Pancreas (tissue), 10 donors: Measurements from ENCODE around the gene CDH4. TPM values are rescaled to one million over a fixed set of nuclear protein-coding genes. Genes with fewer than 3 reads are reported as not detected.

Source experiments
- ATAC-seq, 4 donors: fragments of 200-7000 bp; cut with Tn5 transposase; one replicate each; pipeline versions ENCODE4 v1.8.0 to v1.9.1; 2020; ENCODE audit warnings: mild to moderate bottlenecking in 4 of 4, moderate library complexity in 4 of 4
- DNase-seq, 6 donors: peaks; one replicate each; pipeline ENCODE4 v3.0.0-alpha.2; 2020
- FAIRE-seq: peaks from 2 replicates; lab custom pipeline; 2012; peaks lifted over from hg19 to GRCh38; lab: Jason Lieb, UNC
- H3K27ac ChIP-seq, 4 donors: fragments of 200-600 bp; sonication (generic); 1 replicate in 3 of 4; 2 replicates in 1 of 4; pipeline versions ENCODE4 v1.5.0 to v1.8.0; 2020
- H3K27me3 ChIP-seq, 4 donors: fragments of 200-600 bp; one replicate each; pipeline ENCODE4 v1.8.0; 2021
- H3K36me3 ChIP-seq, 3 donors: fragments of 200-600 bp; sonication (generic) in 1 of 3; one replicate each; pipeline versions ENCODE4 v1.5.0 to v1.8.0; 2020 to 2021
- H3K4me1 ChIP-seq, 3 donors: fragments of 200-600 bp; one replicate each; pipeline ENCODE4 v1.8.0; 2021
- H3K4me3 ChIP-seq, 4 donors: fragments of 200-600 bp; sonication (generic) in 2 of 4; one replicate each; pipeline versions ENCODE4 v1.5.0 to v1.8.0; 2020 to 2021
- H3K9me3 ChIP-seq, 4 donors: fragments of 200-600 bp; one replicate each; pipeline ENCODE4 v1.8.0; 2021
- WGBS, 2 donors: extraction: QIAGEN DNeasy Blood & Tissue Kit; methylation state at CpG; one replicate each; pipeline ENCODE4 v1.1.7; 2013; 5-methylcytosine and 5-hydroxymethylcytosine counted together
- intact Hi-C, 3 donors: fragments of 100-400 bp; cut with DNase I; formaldehyde crosslinking; loops; one replicate each; pipeline versions ENCODE4 v1.11.1 to v1.14.2; 2022
- polyA plus RNA-seq, 2 donors: library from polyadenylated mRNA; stranded (reverse); fragments of 200-250 nt; gene quantifications; one replicate each; pipeline ENCODE4 v1.2.3, GENCODE V29; 2013
- total RNA-seq, 6 donors: library from RNA; stranded (reverse); fragmentation: NEBNext Ultra II Directional in 4 of 6; extraction: Animal tissue kit (Norgen Biotek cat#: 25700) in 4 of 6; gene quantifications; one replicate each; pipeline versions ENCODE4 v1.2.1 to v1.2.4, GENCODE V29; 2021 to 2023
- TF ChIP-seq, protein P1 (sequence below), 4 donors: fragments of 200-600 bp; sonication (generic) in 3 of 4; IDR thresholded peaks; one replicate each; pipeline versions ENCODE4 v1.5.0 to v1.8.0; 2021; ENCODE audit warnings: antibody characterized with exemption in 4 of 4
- donor health status: healthy with polysubstance abuse.
- donor health status: DM: no; HTN: no; CAD: no; lungs with moderate emphysema.
- donor health status: DM: no; HTN: no; CAD: no.
- donor health status: control.
- donor health status: control.
- donor health status: Bipolar disorder and iron deficiency.
- donor health status: DM: yes; HTN: yes; CAD: no.
- donor health status: DM: no; HTN: no; CAD: no.
- donor health status: DM: no; HTN: no; CAD: no.
- donor health status: DM: yes; HTN: yes; CAD: no.

CDH4 gene
- total and polyA plus RNA-seq, 8 donors: 0.04 to 1.4 (median 0.27) TPM

DNA sequence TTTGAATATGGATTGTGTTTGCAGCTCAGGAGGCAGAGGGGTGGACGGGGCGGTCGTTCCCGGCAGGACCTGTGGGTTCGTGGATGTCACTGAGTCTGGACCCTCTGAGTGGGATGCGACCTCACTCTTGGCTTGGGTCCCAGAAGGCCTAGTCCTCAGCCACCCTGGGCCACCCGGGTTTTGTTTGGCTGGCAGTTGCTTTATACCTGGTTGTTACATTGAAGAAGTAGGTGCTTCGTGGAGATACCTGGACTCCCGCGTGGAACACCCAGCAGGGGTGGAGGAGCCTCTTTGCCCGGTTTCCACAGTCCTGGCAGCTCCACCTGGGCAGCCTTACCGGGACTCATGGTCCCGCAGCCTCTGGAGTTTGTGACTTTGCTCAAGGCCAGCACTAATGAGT is 408.5 kb downstream of the CDH4 start:
- Histone ChIP-seq H3K4me1 (no peaks in the 10 kb centered on the region), H3K27me3 (no peaks in the 10 kb centered on the region), H3K9me3 (no peaks in the 10 kb centered on the region), H3K36me3 (no peaks in the 10 kb centered on the region), H3K27ac (no peak overlapping the region), H3K4me3 (no peak overlapping the region)
- TF ChIP-seq, protein P1, sequence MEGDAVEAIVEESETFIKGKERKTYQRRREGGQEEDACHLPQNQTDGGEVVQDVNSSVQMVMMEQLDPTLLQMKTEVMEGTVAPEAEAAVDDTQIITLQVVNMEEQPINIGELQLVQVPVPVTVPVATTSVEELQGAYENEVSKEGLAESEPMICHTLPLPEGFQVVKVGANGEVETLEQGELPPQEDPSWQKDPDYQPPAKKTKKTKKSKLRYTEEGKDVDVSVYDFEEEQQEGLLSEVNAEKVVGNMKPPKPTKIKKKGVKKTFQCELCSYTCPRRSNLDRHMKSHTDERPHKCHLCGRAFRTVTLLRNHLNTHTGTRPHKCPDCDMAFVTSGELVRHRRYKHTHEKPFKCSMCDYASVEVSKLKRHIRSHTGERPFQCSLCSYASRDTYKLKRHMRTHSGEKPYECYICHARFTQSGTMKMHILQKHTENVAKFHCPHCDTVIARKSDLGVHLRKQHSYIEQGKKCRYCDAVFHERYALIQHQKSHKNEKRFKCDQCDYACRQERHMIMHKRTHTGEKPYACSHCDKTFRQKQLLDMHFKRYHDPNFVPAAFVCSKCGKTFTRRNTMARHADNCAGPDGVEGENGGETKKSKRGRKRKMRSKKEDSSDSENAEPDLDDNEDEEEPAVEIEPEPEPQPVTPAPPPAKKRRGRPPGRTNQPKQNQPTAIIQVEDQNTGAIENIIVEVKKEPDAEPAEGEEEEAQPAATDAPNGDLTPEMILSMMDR (IDR thresholded peaks at IDR 0.05): no peak
- intact Hi-C loops: no loop called here
- FAIRE-seq (no peak), ATAC-seq (no peak), DNase-seq (no peak)
- 59 to 67% methylated on average over 13 of the region's 13 CpGs for WGBS, 2 donors

DNA sequence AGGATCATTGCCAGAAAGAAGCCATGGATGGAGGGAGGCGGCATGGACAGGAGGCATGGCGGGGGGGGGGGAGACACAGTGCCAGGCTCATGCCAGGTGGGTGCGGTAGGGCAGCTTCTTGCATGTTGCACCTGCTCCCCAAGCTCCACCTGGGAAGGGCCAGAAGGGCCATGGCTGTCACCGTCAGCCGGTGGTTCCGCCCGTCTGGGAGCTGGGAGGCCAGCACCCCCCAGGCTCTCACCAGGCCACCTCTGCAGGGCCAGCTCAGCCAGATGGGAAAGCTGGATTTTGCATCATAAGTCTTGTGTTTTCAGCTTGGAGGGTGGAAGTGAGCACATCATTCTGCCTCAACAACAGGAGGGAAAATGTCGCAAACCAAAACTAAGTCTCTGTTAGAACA is 409.0 kb downstream of the CDH4 start:
- no peaks in the 10 kb centered on the region for H3K9me3 ChIP-seq
- H3K27ac ChIP-seq: no peak overlapping the region
- H3K4me1 ChIP-seq: no peaks in the 10 kb centered on the region
- intact Hi-C loops: no loop called here
- TF ChIP-seq, protein P1 (IDR thresholded peaks at IDR 0.05): no peak
- no peaks in the 10 kb centered on the region for H3K27me3 ChIP-seq
- WGBS, 2 donors: 82 to 87% methylated on average over 7 to 8 of the region's 8 CpGs
- no peak for ATAC-seq
- H3K4me3 ChIP-seq: no peak overlapping the region
- H3K36me3 ChIP-seq: no peaks in the 10 kb centered on the region
- DNase-seq: peak in 1 of 6 donors; percentile 52
- FAIRE-seq: no peak

DNA sequence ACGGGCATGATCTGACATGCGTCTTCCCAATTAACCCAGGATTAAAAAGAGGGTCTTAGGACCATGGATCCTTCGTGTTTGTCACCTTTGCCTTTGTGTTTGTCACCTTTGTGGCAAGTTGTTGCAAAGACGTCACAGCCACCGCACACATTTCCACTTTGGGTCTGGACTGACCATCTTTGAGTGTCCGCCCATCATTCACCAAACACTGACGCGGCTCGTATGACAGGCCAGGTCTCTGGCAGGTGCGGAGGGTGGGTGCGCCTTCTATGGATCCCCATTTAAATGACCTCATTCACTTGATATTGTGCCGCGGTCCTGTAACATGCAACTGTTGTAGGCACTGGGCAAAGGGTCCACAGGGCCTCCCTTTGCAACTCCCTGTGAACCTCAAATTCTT is 409.5 kb downstream of the CDH4 start:
- TF ChIP-seq, protein P1 (IDR thresholded peaks at IDR 0.05): no peak
- H3K9me3 ChIP-seq: no peaks in the 10 kb centered on the region
- ATAC-seq (no peak), FAIRE-seq (no peak), DNase-seq (no peak)
- WGBS, 2 donors: 75 to 79% methylated on average over 13 of the region's 13 CpGs
- no peaks in the 10 kb centered on the region for H3K36me3 ChIP-seq
- H3K27me3 ChIP-seq: no peaks in the 10 kb centered on the region
- no peaks in the 10 kb centered on the region for H3K4me1 ChIP-seq
- intact Hi-C loops: no loop called here
- no peak overlapping the region for H3K27ac ChIP-seq
- no peak overlapping the region for H3K4me3 ChIP-seq

DNA sequence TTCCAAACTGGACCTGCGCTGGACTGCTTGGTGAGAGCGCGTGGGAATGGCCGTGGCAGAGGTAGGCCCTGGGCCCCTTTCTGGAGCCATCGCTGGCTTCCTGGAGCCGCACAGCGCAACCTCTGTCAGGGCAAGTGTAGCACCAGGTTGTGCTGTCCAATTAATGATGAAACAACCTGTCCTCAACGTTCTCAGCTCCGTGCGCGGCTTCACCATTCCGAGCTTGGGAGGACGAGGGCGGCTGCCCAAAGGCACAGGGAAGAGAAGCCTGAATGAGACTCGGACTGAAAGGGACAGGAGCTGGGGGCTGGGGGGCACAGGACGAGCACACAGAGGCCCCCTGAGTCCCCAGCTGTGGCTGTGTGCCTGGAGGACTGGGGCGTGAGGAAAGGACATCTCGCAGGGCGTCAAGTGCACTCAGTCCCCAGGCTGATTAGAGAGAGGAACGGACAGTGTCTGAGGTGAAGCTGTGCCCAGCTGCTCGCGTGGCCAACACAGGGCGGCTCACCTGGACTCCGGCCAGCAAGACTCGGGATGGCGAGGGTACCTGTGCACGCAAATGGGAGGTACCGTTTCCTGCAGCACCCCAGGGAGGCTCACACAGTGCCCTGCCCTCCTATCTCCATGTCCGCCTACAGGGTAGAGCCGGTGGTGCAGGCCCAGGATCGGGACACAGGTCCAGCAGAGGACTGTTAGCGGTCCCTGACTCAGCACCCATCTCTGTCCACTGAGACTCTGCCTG is 410.3 kb downstream of the CDH4 start:
- TF ChIP-seq, protein P1 (IDR thresholded peaks at IDR 0.05): no peak
- H3K4me3 ChIP-seq: no peak overlapping the region
- H3K27me3 ChIP-seq: no peaks in the 10 kb centered on the region
- no peak for ATAC-seq
- intact Hi-C loops: no loop called here
- no peak for DNase-seq
- no peaks in the 10 kb centered on the region for H3K36me3 ChIP-seq
- H3K9me3 ChIP-seq: no peaks in the 10 kb centered on the region
- no peak overlapping the region for H3K27ac ChIP-seq
- no peak for FAIRE-seq
- WGBS, 2 donors: 66 to 71% methylated on average over 31 to 32 of the region's 32 CpGs
- H3K4me1 ChIP-seq: no peaks in the 10 kb centered on the region

DNA sequence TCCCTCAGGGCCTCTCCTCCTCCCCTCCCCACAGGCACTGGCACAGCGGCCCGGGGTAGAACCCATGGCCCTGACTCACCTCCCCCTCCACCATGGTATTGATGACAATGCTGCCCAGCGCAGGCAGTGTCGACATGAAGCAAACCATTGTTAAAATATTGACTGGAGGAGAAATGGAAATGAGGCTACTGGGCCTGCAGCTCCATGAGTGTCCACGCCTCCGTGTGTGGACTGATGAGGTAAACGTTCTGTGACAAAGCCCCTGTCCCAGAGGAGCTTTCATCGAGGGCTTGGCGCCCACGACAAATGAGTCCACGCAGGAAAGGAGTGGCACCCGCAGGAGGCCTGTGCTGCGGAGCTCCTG is 410.9 kb downstream of the CDH4 start:
- H3K4me1 ChIP-seq: no peaks in the 10 kb centered on the region
- DNase-seq (no peak), FAIRE-seq (no peak), ATAC-seq (no peak)
- TF ChIP-seq, protein P1 (IDR thresholded peaks at IDR 0.05): no peak
- H3K9me3 ChIP-seq: no peaks in the 10 kb centered on the region
- no peak overlapping the region for H3K27ac ChIP-seq
- intact Hi-C loops: no loop called here
- no peaks in the 10 kb centered on the region for H3K36me3 ChIP-seq
- no peaks in the 10 kb centered on the region for H3K27me3 ChIP-seq
- 50 to 53% methylated on average over 13 of the region's 13 CpGs for WGBS, 2 donors
- no peak overlapping the region for H3K4me3 ChIP-seq
